K562 (cell line): Measurements from ENCODE around the gene INPP4B. TPM values are rescaled to one million over a fixed set of nuclear protein-coding genes. Genes with fewer than 3 reads are reported as not detected.

ENCODE experiments used
- ATAC-seq: fragments of 200-7000 bp; cut with Tn5 transposase; 3 replicates; pipeline ENCODE4 v1.9.1; 2020; ENCODE audit warnings: moderate library complexity
- BruUV-seq: library from RNA; stranded (reverse); fragments of 400-500 nt; replicated peaks from 2 replicates; lab custom pipeline; 2021; lab: Mats Ljungman, UMichigan
- CTCF ChIA-PET: fragments of 300-600 bp; formaldehyde crosslinking; extraction: SDS; loops from one replicate; lab custom pipeline; 2021; ENCODE audit warnings: low intra/inter-chr PET ratio; lab: Yijun Ruan, JAX
- POLR2A ChIA-PET: fragments of 300-600, 350-650 bp; sonication (Branson Sonifier 250); formaldehyde crosslinking; extraction: SDS; loops from one replicate; lab custom pipeline; 2021; ENCODE audit warnings: antibody characterized with exemption, inconsistent platforms; lab: Yijun Ruan, JAX
- DNase-seq, 4 experiments: peaks; one replicate each; pipeline versions ENCODE4 v3.0.0 to v3.0.0-alpha.2; 2011 to 2018; ENCODE audit warnings: low spot score in 3 of 4, mixed read lengths in 3 of 4; ENCODE audit errors: extremely low read depth in 1 of 4
- FAIRE-seq: peaks from 2 replicates; lab custom pipeline; 2011; peaks lifted over from hg19 to GRCh38; lab: Jason Lieb, UNC
- H2AFZ ChIP-seq: 2 replicates; pipeline ENCODE4 v1.6.0; 2011; ENCODE audit warnings: low read depth, low read length, control low read depth, inconsistent platforms
- H3K27ac ChIP-seq: fragments of 200-600 bp; 3 replicates; pipeline ENCODE4 v1.8.0; 2011; ENCODE audit warnings: low read depth, mild to moderate bottlenecking, control low read depth, inconsistent platforms, low read length, moderate library complexity, mixed read lengths; ENCODE audit errors: extremely low read depth
- H3K27me3 ChIP-seq, 2 experiments: fragments of 300-600 bp in 1 of 2; 2 replicates in 1 of 2; 3 replicates in 1 of 2; pipeline versions ENCODE4 v1.6.0 to v1.8.0; 2011; ENCODE audit warnings: inconsistent platforms in 2 of 2, low read length in 2 of 2, mild to moderate bottlenecking in 1 of 2, mixed read lengths in 1 of 2, moderate library complexity in 1 of 2; ENCODE audit not compliant: control insufficient read depth in 2 of 2, insufficient read depth in 2 of 2
- H3K36me3 ChIP-seq: fragments of 300-600 bp; 3 replicates; pipeline ENCODE4 v1.8.0; 2011; ENCODE audit warnings: mild to moderate bottlenecking, low read length, inconsistent platforms; ENCODE audit not compliant: control insufficient read depth, insufficient read depth
- H3K4me1 ChIP-seq, 2 experiments: fragments of 200-600 bp in 1 of 2; replicated peaks in 1 of 2; 2 replicates in 1 of 2; 3 replicates in 1 of 2; pipeline versions ENCODE4 v1.5.1 to v1.8.0; 2011; ENCODE audit warnings: inconsistent platforms in 2 of 2, low read length in 2 of 2, mild to moderate bottlenecking in 1 of 2, mixed read lengths in 1 of 2, moderate library complexity in 1 of 2; ENCODE audit not compliant: control insufficient read depth in 2 of 2, insufficient read depth in 2 of 2
- H3K4me2 ChIP-seq: 2 replicates; pipeline ENCODE4 v1.6.1; 2011; ENCODE audit warnings: low read length, control low read depth, inconsistent platforms, mixed read lengths; ENCODE audit not compliant: insufficient read depth
- H3K4me3 ChIP-seq: fragments of 200-600 bp; sonication (generic), shearing (Covaris generic); 2 replicates; pipeline ENCODE4 v1.5.1; 2016; ENCODE audit warnings: control low read depth, inconsistent platforms
- H3K79me2 ChIP-seq: fragments of 200-600 bp; 3 replicates; pipeline ENCODE4 v1.8.0; 2011; ENCODE audit warnings: low read length, inconsistent platforms; ENCODE audit not compliant: control insufficient read depth, insufficient read depth
- H3K9ac ChIP-seq, 2 experiments: 2 replicates each; pipeline versions ENCODE4 v1.6.0 to v1.6.1; 2011; ENCODE audit warnings: low read depth in 2 of 2, low read length in 2 of 2, control low read depth in 1 of 2, inconsistent platforms in 1 of 2, mild to moderate bottlenecking in 1 of 2, mixed read lengths in 1 of 2; ENCODE audit not compliant: insufficient read depth in 1 of 2
- H3K9me1 ChIP-seq: one replicate; pipeline ENCODE4 v1.6.0; 2011; ENCODE audit warnings: inconsistent platforms, mild to moderate bottlenecking, low read length, moderate library complexity; ENCODE audit not compliant: control insufficient read depth, insufficient read depth
- H3K9me3 ChIP-seq: replicated peaks from 2 replicates; pipeline ENCODE4 v1.5.1; 2011; ENCODE audit warnings: low read depth, low read length, inconsistent platforms; ENCODE audit not compliant: control insufficient read depth, insufficient read depth
- H4K20me1 ChIP-seq: replicated peaks from 2 replicates; pipeline ENCODE4 v1.6.1; 2011; ENCODE audit warnings: low read length, inconsistent platforms, mixed read lengths; ENCODE audit not compliant: control insufficient read depth, insufficient read depth
- ARID1B ChIP-seq: fragments of 450-650 bp; IDR thresholded peaks from 2 replicates; pipeline ENCODE4 v1.6.1; 2016; ENCODE audit warnings: antibody characterized with exemption, mild to moderate bottlenecking, inconsistent platforms
- EHMT2 ChIP-seq: fragments of 450-650 bp; IDR thresholded peaks from 2 replicates; pipeline ENCODE4 v1.6.1; 2018; ENCODE audit warnings: antibody characterized with exemption
- ILF3 ChIP-seq: fragments of 450-650 bp; IDR thresholded peaks from 2 replicates; pipeline ENCODE4 v1.6.1; 2018; ENCODE audit warnings: antibody characterized with exemption, mild to moderate bottlenecking, moderate library complexity, borderline replicate concordance
- MGA ChIP-seq: fragments of 450-650 bp; IDR thresholded peaks from 2 replicates; pipeline ENCODE4 v1.6.1; 2016; ENCODE audit warnings: mild to moderate bottlenecking, moderate library complexity
- RBM14 ChIP-seq: fragments of 200-400 bp; formaldehyde crosslinking; IDR thresholded peaks from 2 replicates; pipeline ENCODE4 v1.6.1; 2018; ENCODE audit warnings: low read depth, mild to moderate bottlenecking, low read length, moderate library complexity, borderline replicate concordance; ENCODE audit not compliant: insufficient read depth
- SP1 ChIP-seq: sonication (generic); formaldehyde crosslinking; IDR thresholded peaks from 2 replicates; pipeline ENCODE4 v1.8.1; 2022; ENCODE audit warnings: mild to moderate bottlenecking, missing genetic modification reagents
- ZBTB26 ChIP-seq: fragments of 450-650 bp; formaldehyde crosslinking; IDR thresholded peaks from 2 replicates; pipeline ENCODE4 v1.4.0; 2022; ENCODE audit warnings: missing genetic modification characterization
- ZNF184 ChIP-seq: sonication (generic); formaldehyde crosslinking; IDR thresholded peaks from 2 replicates; pipeline ENCODE4 v1.5.0; 2020; ENCODE audit warnings: missing genetic modification reagents
- ZNF24 ChIP-seq: fragments of 450-650 bp; IDR thresholded peaks from 2 replicates; pipeline ENCODE4 v1.6.1; 2016
- ZNF282 ChIP-seq: sonication (generic); formaldehyde crosslinking; IDR thresholded peaks from 2 replicates; pipeline ENCODE4 v1.8.1; 2023; ENCODE audit warnings: missing genetic modification reagents
- ZNF766 ChIP-seq: fragments of 200-800 bp; sonication (Bioruptor generic); conservative IDR thresholded peaks from 2 replicates; pipeline ENCODE4 v1.6.1; 2016; ENCODE audit warnings: missing genetic modification characterization, missing compliant biosample characterization
- WGBS: fragments of 100-300 bp; shearing (Covaris generic); methylation state at CpG from one replicate; pipeline ENCODE4 v1.1.6; 2016; ENCODE audit warnings: low coverage, mixed read lengths; ENCODE audit not compliant: insufficient coverage; ENCODE audit errors: missing lambda C conversion rate; 5-methylcytosine and 5-hydroxymethylcytosine counted together
- in situ Hi-C: fragments of 300-500 bp; cut with MboI; formaldehyde crosslinking; loops from 4 replicates; pipeline ENCODE4 v1.15.0; 2018; ENCODE audit warnings: inconsistent platforms, mixed read lengths
- intact Hi-C: fragments of 100-400 bp; cut with micrococcal nuclease; formaldehyde crosslinking; loops from 2 replicates; pipeline ENCODE4 v1.14.2; 2022
- polyA plus RNA-seq, 8 experiments: library from polyadenylated mRNA; depleted of rRNA in 4 of 8; stranded (reverse) in 5 of 8; unstranded in 3 of 8; fragments of >200 nt; fragmentation: Nextera tagmentation in 2 of 8; fragmentation: Illumina TruSeq in 1 of 8; extraction: Ambion mirVana in 2 of 8; extraction: Trizol in 1 of 8; gene quantifications; 2 replicates each; pipeline versions ENCODE4 v1.2.1 to v1.2.3, GENCODE V29; 2011 to 2014; ENCODE audit warnings: inconsistent platforms in 1 of 8, missing spikeins in 1 of 8
- total RNA-seq, 7 experiments: library from RNA; depleted of rRNA in 6 of 7; stranded (reverse); fragments of >200 nt in 6 of 7; fragmentation: Illumina TruSeq in 2 of 7; extraction: Trizol in 2 of 7; gene quantifications; 2 replicates each; pipeline versions ENCODE4 v1.2.1 to v1.2.3, GENCODE V29; 2011 to 2021; ENCODE audit warnings: low replicate concordance in 1 of 7

INPP4B gene
- total and polyA plus RNA-seq, 9 of the 15 experiments (the other 6 are each of a cell fraction or from before 2014, with no cell fraction given): 0.04 to 0.11 TPM; not detected in 7

DNA sequence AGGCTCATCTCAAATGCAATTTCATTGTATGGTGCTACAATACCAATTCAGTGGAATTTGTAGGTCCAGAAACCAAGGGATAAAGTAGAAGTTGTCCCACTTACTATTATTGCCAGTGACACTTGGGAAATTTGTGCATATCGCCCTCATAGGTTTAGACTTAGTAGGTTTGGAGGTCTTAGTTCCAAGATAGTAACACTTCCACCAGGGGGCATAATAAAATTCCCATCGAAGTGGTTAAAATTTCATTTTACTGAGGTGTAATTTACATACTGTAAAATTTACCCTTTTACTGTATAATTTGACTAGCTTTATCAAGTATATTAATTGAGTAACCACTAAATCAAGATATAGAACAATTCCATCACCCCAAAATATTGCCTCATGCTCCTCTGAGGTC lies 174.6 kb downstream of the INPP4B start:
- no peak for FAIRE-seq
- H3K9me3 ChIP-seq: no peaks in the 10 kb centered on the region; the same call in 1 of the 2 replicates
- no peak overlapping the region for H3K9ac ChIP-seq
- ChIA-PET CTCF (no interaction called here), POLR2A (no interaction called here)
- no peaks in the 10 kb centered on the region for H4K20me1 ChIP-seq
- DNase-seq: no peak
- no peak for TF ChIP-seq ZBTB26 (CRISPR knock-in tag)
- TF ChIP-seq ZNF766: no peak
- TF ChIP-seq SP1 (CRISPR knock-in tag): no peak
- TF ChIP-seq ZNF282 (CRISPR knock-in tag): no peak
- TF ChIP-seq ARID1B: no peak
- TF ChIP-seq ZNF184 (CRISPR knock-in tag): no peak
- TF ChIP-seq RBM14: no peak
- no peak for TF ChIP-seq ILF3
- no peak for TF ChIP-seq EHMT2
- no peak for TF ChIP-seq MGA
- no peak for TF ChIP-seq ZNF24
- H3K27ac ChIP-seq: no peak overlapping the region
- ATAC-seq: no peak
- 0% methylated on average over 2 of the region's 2 CpGs for WGBS
- H3K4me3 ChIP-seq: no peak overlapping the region
- BruUV-seq: no TSS peak
- intact Hi-C loops: no loop called here
- no peak overlapping the region for H3K4me2 ChIP-seq
- H2AFZ ChIP-seq: no peak overlapping the region
- H3K27me3 ChIP-seq: no peaks in the 10 kb centered on the region
- no peaks in the 10 kb centered on the region for H3K9me1 ChIP-seq
- no peaks in the 10 kb centered on the region for H3K79me2 ChIP-seq
- in situ Hi-C loops: no loop called here
- H3K36me3 ChIP-seq: no peaks in the 10 kb centered on the region
- H3K4me1 ChIP-seq: no peaks in the 10 kb centered on the region
